HCT116 (cell line): ENCODE results near the gene CDK1. TPM values are rescaled to one million over a fixed set of nuclear protein-coding genes. Genes with fewer than 3 reads are reported as not detected.

Experiments used
- ATAC-seq: fragments of 200-7000 bp; cut with Tn5 transposase; 2 replicates; pipeline ENCODE4 v1.9.1; 2020; ENCODE audit warnings: mild to moderate bottlenecking, moderate library complexity
- BruUV-seq: library from RNA; stranded (reverse); fragments of 400-500 nt; replicated peaks from 2 replicates; lab custom pipeline; 2021; lab: Mats Ljungman, UMichigan
- CTCF ChIA-PET: fragments of 300-600 bp; sonication (Branson Sonifier 250); formaldehyde crosslinking; loops from one replicate; lab custom pipeline; 2021; ENCODE audit warnings: antibody characterized with exemption; lab: Charles Lee
- POLR2A ChIA-PET: fragments of 300-600, 350-600 bp; sonication (Branson Sonifier 250); formaldehyde crosslinking; loops from one replicate; lab custom pipeline; 2021; ENCODE audit warnings: antibody characterized with exemption; lab: Charles Lee
- RAD21 ChIA-PET, 2 experiments: fragments of 300-600 bp; sonication (Branson Sonifier 250); formaldehyde crosslinking; loops; one replicate each; lab custom pipeline; 2023; ENCODE audit warnings: low total read pairs in 2 of 2; ENCODE audit not compliant: uncharacterized antibody in 2 of 2, unreplicated experiment in 2 of 2, low non-redundant PET in 1 of 2; lab: Charles Lee
- DNase-seq: peaks from one replicate; pipeline ENCODE4 v3.0.0-alpha.2; 2010; ENCODE audit warnings: low read depth, low spot score
- H2AFZ ChIP-seq: fragments of 200-600 bp; shearing (Covaris generic), sonication (generic); 2 replicates; pipeline ENCODE4 v1.6.1; 2017; ENCODE audit warnings: low read depth, mixed run types, mixed read lengths, antibody characterized with exemption, low read length; ENCODE audit not compliant: poor library complexity, severe bottlenecking
- H3K27ac ChIP-seq: 2 replicates; pipeline ENCODE4 v1.5.1; 2012; ENCODE audit warnings: low read depth, low read length
- H3K27me3 ChIP-seq: fragments of 200-600 bp; sonication (generic); 2 replicates; pipeline ENCODE4 v1.6.1; 2016; ENCODE audit warnings: mixed run types, low read length, mixed read lengths; ENCODE audit not compliant: insufficient read depth
- H3K36me3 ChIP-seq, 2 experiments: fragments of 200-500 bp in 1 of 2; fragments of 200-600 bp in 1 of 2; sonication (Bioruptor generic) in 1 of 2; sonication (generic) in 1 of 2; 2 replicates each; pipeline versions ENCODE4 v1.5.1 to v1.6.1; 2014 to 2016; ENCODE audit warnings: low read length in 2 of 2, inconsistent platforms in 1 of 2, mixed read lengths in 1 of 2, mixed run types in 1 of 2; ENCODE audit not compliant: insufficient read depth in 2 of 2, control insufficient read depth in 1 of 2
- H3K4me1 ChIP-seq, 2 experiments: fragments of 200-600 bp in 1 of 2; sonication (generic) in 1 of 2; 2 replicates each; pipeline versions ENCODE4 v1.5.1 to v1.6.1; 2012 to 2017; ENCODE audit warnings: low read length in 2 of 2, inconsistent platforms in 1 of 2, mild to moderate bottlenecking in 1 of 2, mixed read lengths in 1 of 2, mixed run types in 1 of 2, moderate library complexity in 1 of 2; ENCODE audit not compliant: insufficient read depth in 2 of 2, control insufficient read depth in 1 of 2
- H3K4me2 ChIP-seq: fragments of 200-600 bp; sonication (generic); 2 replicates; pipeline ENCODE4 v1.6.1; 2017; ENCODE audit warnings: mixed run types, low read length, mixed read lengths
- H3K4me3 ChIP-seq, 2 experiments: fragments of 200-600 bp in 1 of 2; sonication (generic) in 1 of 2; replicated peaks in 1 of 2; 2 replicates each; pipeline ENCODE4 v1.5.1; 2011 to 2016; ENCODE audit warnings: low read length in 2 of 2, control low read depth in 1 of 2, low read depth in 1 of 2, mild to moderate bottlenecking in 1 of 2, mixed read lengths in 1 of 2, mixed run types in 1 of 2
- H3K79me2 ChIP-seq: fragments of 200-600 bp; sonication (generic); 2 replicates; pipeline ENCODE4 v1.6.1; 2017; ENCODE audit warnings: mild to moderate bottlenecking, mixed run types, low read length, moderate library complexity, mixed read lengths; ENCODE audit not compliant: insufficient read depth
- H3K9ac ChIP-seq: fragments of 200-600 bp; sonication (generic); 2 replicates; pipeline ENCODE4 v1.6.1; 2016; ENCODE audit warnings: low read length, mixed read lengths
- H3K9me2 ChIP-seq: fragments of 200-600 bp; sonication (generic), shearing (Covaris generic); 2 replicates; pipeline ENCODE4 v1.6.1; 2017; ENCODE audit warnings: mixed run types, mild to moderate bottlenecking, moderate library complexity; ENCODE audit not compliant: insufficient read depth
- H3K9me3 ChIP-seq, 2 experiments: fragments of 200-500 bp in 1 of 2; fragments of 200-600 bp in 1 of 2; sonication (Bioruptor generic) in 1 of 2; sonication (generic) in 1 of 2; 2 replicates each; pipeline ENCODE4 v1.6.1; 2014 to 2017; ENCODE audit warnings: low read length in 2 of 2, mixed read lengths in 2 of 2, inconsistent platforms in 1 of 2, low read depth in 1 of 2, mild to moderate bottlenecking in 1 of 2, mixed run types in 1 of 2, moderate library complexity in 1 of 2; ENCODE audit not compliant: control insufficient read depth in 1 of 2, insufficient read depth in 1 of 2
- H4K20me1 ChIP-seq: fragments of 200-600 bp; sonication (generic), shearing (Covaris generic); 2 replicates; pipeline ENCODE4 v1.6.1; 2017; ENCODE audit warnings: mixed run types, mild to moderate bottlenecking, moderate library complexity; ENCODE audit not compliant: insufficient read depth
- CBX3 ChIP-seq: IDR thresholded peaks from 2 replicates; pipeline ENCODE4 v1.6.1; 2012; ENCODE audit warnings: low read depth
- EGR1 ChIP-seq: IDR thresholded peaks from 2 replicates; pipeline ENCODE4 v1.6.1; 2012; ENCODE audit warnings: low read depth
- ELF1 ChIP-seq: IDR thresholded peaks from 2 replicates; pipeline ENCODE4 v1.6.1; 2012; ENCODE audit warnings: low read depth, borderline replicate concordance
- EZH2 ChIP-seq: fragments of 200-600 bp; sonication (generic); IDR thresholded peaks from 2 replicates; pipeline ENCODE4 v1.6.1; 2017; ENCODE audit warnings: antibody characterized with exemption, mixed run types
- EZH2phosphoT487 ChIP-seq: fragments of 200-600 bp; IDR thresholded peaks from 2 replicates; pipeline ENCODE4 v1.6.1; 2018; ENCODE audit warnings: antibody characterized with exemption, borderline replicate concordance
- FOSL1 ChIP-seq: IDR thresholded peaks from 2 replicates; pipeline ENCODE4 v1.6.1; 2012; ENCODE audit warnings: low read depth
- JUND ChIP-seq: IDR thresholded peaks from 2 replicates; pipeline ENCODE4 v1.6.1; 2012
- MAX ChIP-seq: IDR thresholded peaks from 2 replicates; pipeline ENCODE4 v1.6.1; 2012
- POLR2A ChIP-seq: IDR thresholded peaks from 2 replicates; pipeline ENCODE4 v1.7.0; 2011; ENCODE audit warnings: borderline replicate concordance; ENCODE audit not compliant: insufficient read depth, insufficient read length; ENCODE audit errors: extremely low read depth
- POLR2AphosphoS5 ChIP-seq: IDR thresholded peaks from 2 replicates; pipeline ENCODE4 v1.6.1; 2011; ENCODE audit warnings: mild to moderate bottlenecking, low read depth, low read length, moderate library complexity
- RAD21 ChIP-seq: IDR thresholded peaks from 2 replicates; pipeline ENCODE4 v1.6.1; 2012; ENCODE audit warnings: low read depth, mild to moderate bottlenecking
- SIN3A ChIP-seq: IDR thresholded peaks from 2 replicates; pipeline ENCODE4 v1.6.1; 2012; ENCODE audit warnings: low read depth
- SP1 ChIP-seq: IDR thresholded peaks from 2 replicates; pipeline ENCODE4 v1.6.1; 2012; ENCODE audit warnings: low read depth
- SRF ChIP-seq: IDR thresholded peaks from 2 replicates; pipeline ENCODE4 v1.6.1; 2012; ENCODE audit warnings: low read depth
- TCF7L2 ChIP-seq: IDR thresholded peaks from 2 replicates; pipeline ENCODE4 v1.7.0; 2011; ENCODE audit warnings: borderline replicate concordance, inconsistent platforms; ENCODE audit not compliant: insufficient read depth, insufficient read length; ENCODE audit errors: extremely low read depth
- YY1 ChIP-seq: IDR thresholded peaks from 2 replicates; pipeline ENCODE4 v1.6.1; 2011; ENCODE audit warnings: low read length, low read depth, moderate library complexity, mild to moderate bottlenecking; ENCODE audit not compliant: insufficient replicate concordance; ENCODE audit errors: extremely low read depth
- ZFX ChIP-seq: fragments of 450-650 bp; IDR thresholded peaks from 2 replicates; pipeline ENCODE4 v1.6.1; 2017
- intact Hi-C: fragments of 100-400 bp; cut with micrococcal nuclease; formaldehyde crosslinking; loops from 2 replicates; pipeline ENCODE4 v1.10.0; 2022
- total RNA-seq: library from RNA; stranded (reverse); gene quantifications from one replicate; pipeline ENCODE4 v1.2.1, GENCODE V29; 2021; ENCODE audit not compliant: unreplicated experiment
- TF ChIP-seq, protein P1 (sequence below), 3 experiments: fragments of 200-600 bp in 1 of 3; sonication (generic) in 1 of 3; IDR thresholded peaks in 2 of 3; conservative IDR thresholded peaks in 1 of 3; 2 replicates each; pipeline ENCODE4 v1.5.1; 2012 to 2017; ENCODE audit warnings: low read depth in 2 of 3, low read length in 2 of 3, antibody characterized with exemption in 1 of 3, borderline replicate concordance in 1 of 3, control low read depth in 1 of 3, mild to moderate bottlenecking in 1 of 3, mixed read lengths in 1 of 3, mixed run types in 1 of 3, moderate library complexity in 1 of 3; ENCODE audit not compliant: insufficient read depth in 1 of 3
- TF ChIP-seq, protein P2 (sequence below): IDR thresholded peaks from 2 replicates; pipeline ENCODE4 v1.6.1; 2012; ENCODE audit warnings: low read depth

Gene CDK1
- total RNA-seq, 1 experiment from 2014 or later, result 104 TPM

GRCh38 chr10:60733826-60734225 lies 44.5 kb upstream of the CDK1 start:
- ATAC-seq (no peak), DNase-seq (no peak)
- intact Hi-C loops, result loop anchor here (2.0 kb wide), 1 partner anchor 45 kb away; the partner anchor contains the start of gene CDK1
- Histone ChIP-seq H3K79me2 (no peaks in the 10 kb centered on the region), H3K4me3 (peak overlapping the region; percentile 58 to 73), H3K27me3 (no peaks in the 10 kb centered on the region), H3K9ac (peak overlapping the region; percentile 76; the same call in 1 of the 2 replicates), H3K4me2 (peak overlapping the region; percentile 90), H2AFZ (peak overlapping the region; percentile 84), H3K27ac (no peak overlapping the region), H3K4me1 (peaks cover 5 to 20% of the 10 kb centered on the region in 2 experiments; a peak in 3 of 4 replicates), H3K9me3 (no peaks in the 10 kb centered on the region), H4K20me1 (no peaks in the 10 kb centered on the region), H3K9me2 (no peaks in the 10 kb centered on the region), H3K36me3 (no peaks in the 10 kb centered on the region)
- BruUV-seq, result no TSS peak
- TF ChIP-seq RAD21, result no peak
- TF ChIP-seq MAX, result no peak
- TF ChIP-seq CBX3, result no peak
- no peak for TF ChIP-seq TCF7L2
- no peak for TF ChIP-seq SIN3A
- TF ChIP-seq ZFX, result no peak
- no peak for TF ChIP-seq YY1
- no peak for TF ChIP-seq POLR2A
- no peak for TF ChIP-seq JUND
- no peak for TF ChIP-seq EZH2phosphoT487
- TF ChIP-seq POLR2AphosphoS5, result no peak
- no peak for TF ChIP-seq EZH2
- no peak for TF ChIP-seq SRF
- TF ChIP-seq SP1, result no peak
- TF ChIP-seq FOSL1, result no peak
- TF ChIP-seq, protein P1, sequence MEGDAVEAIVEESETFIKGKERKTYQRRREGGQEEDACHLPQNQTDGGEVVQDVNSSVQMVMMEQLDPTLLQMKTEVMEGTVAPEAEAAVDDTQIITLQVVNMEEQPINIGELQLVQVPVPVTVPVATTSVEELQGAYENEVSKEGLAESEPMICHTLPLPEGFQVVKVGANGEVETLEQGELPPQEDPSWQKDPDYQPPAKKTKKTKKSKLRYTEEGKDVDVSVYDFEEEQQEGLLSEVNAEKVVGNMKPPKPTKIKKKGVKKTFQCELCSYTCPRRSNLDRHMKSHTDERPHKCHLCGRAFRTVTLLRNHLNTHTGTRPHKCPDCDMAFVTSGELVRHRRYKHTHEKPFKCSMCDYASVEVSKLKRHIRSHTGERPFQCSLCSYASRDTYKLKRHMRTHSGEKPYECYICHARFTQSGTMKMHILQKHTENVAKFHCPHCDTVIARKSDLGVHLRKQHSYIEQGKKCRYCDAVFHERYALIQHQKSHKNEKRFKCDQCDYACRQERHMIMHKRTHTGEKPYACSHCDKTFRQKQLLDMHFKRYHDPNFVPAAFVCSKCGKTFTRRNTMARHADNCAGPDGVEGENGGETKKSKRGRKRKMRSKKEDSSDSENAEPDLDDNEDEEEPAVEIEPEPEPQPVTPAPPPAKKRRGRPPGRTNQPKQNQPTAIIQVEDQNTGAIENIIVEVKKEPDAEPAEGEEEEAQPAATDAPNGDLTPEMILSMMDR (IDR thresholded peaks at IDR 0.05 in 2 of 3, conservative IDR thresholded peaks at IDR 0.05 in 1 of 3; ENCODE audit: borderline replicate concordance in 1 of 3, insufficient read depth in 1 of 3, low read depth in 2 of 3, low read length in 2 of 3), result no peak
- TF ChIP-seq, protein P2, sequence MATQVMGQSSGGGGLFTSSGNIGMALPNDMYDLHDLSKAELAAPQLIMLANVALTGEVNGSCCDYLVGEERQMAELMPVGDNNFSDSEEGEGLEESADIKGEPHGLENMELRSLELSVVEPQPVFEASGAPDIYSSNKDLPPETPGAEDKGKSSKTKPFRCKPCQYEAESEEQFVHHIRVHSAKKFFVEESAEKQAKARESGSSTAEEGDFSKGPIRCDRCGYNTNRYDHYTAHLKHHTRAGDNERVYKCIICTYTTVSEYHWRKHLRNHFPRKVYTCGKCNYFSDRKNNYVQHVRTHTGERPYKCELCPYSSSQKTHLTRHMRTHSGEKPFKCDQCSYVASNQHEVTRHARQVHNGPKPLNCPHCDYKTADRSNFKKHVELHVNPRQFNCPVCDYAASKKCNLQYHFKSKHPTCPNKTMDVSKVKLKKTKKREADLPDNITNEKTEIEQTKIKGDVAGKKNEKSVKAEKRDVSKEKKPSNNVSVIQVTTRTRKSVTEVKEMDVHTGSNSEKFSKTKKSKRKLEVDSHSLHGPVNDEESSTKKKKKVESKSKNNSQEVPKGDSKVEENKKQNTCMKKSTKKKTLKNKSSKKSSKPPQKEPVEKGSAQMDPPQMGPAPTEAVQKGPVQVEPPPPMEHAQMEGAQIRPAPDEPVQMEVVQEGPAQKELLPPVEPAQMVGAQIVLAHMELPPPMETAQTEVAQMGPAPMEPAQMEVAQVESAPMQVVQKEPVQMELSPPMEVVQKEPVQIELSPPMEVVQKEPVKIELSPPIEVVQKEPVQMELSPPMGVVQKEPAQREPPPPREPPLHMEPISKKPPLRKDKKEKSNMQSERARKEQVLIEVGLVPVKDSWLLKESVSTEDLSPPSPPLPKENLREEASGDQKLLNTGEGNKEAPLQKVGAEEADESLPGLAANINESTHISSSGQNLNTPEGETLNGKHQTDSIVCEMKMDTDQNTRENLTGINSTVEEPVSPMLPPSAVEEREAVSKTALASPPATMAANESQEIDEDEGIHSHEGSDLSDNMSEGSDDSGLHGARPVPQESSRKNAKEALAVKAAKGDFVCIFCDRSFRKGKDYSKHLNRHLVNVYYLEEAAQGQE, result no peak
- TF ChIP-seq ELF1, result no peak
- TF ChIP-seq EGR1, result no peak
- CTCF ChIA-PET, result no interaction called here
- POLR2A ChIA-PET, result no interaction called here
- RAD21 ChIA-PET, result no interaction called here
